ENCODE measurements around the gene ARSG.

DNA sequence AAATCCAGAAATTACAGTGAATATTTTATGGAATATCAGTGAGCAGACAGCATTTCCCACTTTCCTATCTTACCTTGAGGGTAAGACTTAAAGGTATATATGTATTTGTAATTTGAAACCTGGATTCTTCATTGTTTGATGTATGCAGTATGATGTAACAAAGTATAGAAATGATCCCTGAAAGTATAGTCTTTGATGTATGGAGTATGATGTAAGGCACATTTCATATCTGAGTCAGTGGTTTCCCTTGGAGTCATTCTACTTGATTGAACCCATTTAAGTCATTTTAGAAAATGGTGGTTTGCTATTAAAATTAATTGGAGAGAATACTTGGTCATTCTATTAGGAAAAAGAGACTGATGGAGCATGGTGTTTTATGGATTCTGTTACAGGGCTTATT lies 33.4 kb upstream of the ARSG start:
- TF ChIP-seq POLR2A (IDR thresholded peaks at IDR 0.05), result no peak
- TF ChIP-seq, protein P1, sequence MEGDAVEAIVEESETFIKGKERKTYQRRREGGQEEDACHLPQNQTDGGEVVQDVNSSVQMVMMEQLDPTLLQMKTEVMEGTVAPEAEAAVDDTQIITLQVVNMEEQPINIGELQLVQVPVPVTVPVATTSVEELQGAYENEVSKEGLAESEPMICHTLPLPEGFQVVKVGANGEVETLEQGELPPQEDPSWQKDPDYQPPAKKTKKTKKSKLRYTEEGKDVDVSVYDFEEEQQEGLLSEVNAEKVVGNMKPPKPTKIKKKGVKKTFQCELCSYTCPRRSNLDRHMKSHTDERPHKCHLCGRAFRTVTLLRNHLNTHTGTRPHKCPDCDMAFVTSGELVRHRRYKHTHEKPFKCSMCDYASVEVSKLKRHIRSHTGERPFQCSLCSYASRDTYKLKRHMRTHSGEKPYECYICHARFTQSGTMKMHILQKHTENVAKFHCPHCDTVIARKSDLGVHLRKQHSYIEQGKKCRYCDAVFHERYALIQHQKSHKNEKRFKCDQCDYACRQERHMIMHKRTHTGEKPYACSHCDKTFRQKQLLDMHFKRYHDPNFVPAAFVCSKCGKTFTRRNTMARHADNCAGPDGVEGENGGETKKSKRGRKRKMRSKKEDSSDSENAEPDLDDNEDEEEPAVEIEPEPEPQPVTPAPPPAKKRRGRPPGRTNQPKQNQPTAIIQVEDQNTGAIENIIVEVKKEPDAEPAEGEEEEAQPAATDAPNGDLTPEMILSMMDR (IDR thresholded peaks at IDR 0.05), result no peak
